IMR-90 (cell line): ENCODE measurements around the gene TAL2.

Source experiments
- BHLHE40 ChIP-seq: fragments of 150-350 bp; IDR thresholded peaks from 2 replicates; pipeline ENCODE4 v1.6.1; 2016; ENCODE audit warnings: mild to moderate bottlenecking, low read depth, low read length
- CEBPB ChIP-seq: IDR thresholded peaks from 2 replicates; pipeline ENCODE4 v1.6.1; 2012; ENCODE audit warnings: low read depth, low read length, improper control_type of control experiment
- CTCF ChIP-seq: conservative IDR thresholded peaks from 2 replicates; pipeline ENCODE4 v1.5.1; 2012; ENCODE audit warnings: mild to moderate bottlenecking, low read depth, low read length, improper control_type of control experiment
- MAFK ChIP-seq: IDR thresholded peaks from 2 replicates; pipeline ENCODE4 v1.6.1; 2012; ENCODE audit warnings: low read depth, low read length, improper control_type of control experiment
- POLR2A ChIP-seq: IDR thresholded peaks from 2 replicates; pipeline ENCODE4 v1.6.1; 2012; ENCODE audit warnings: mild to moderate bottlenecking, low read depth, low read length
- RFX5 ChIP-seq: IDR thresholded peaks from 2 replicates; pipeline ENCODE4 v1.8.0; 2012; ENCODE audit warnings: low read depth, mild to moderate bottlenecking, low read length, moderate library complexity
- TF ChIP-seq, protein P1 (sequence below): fragments of 150-350 bp; IDR thresholded peaks from 2 replicates; pipeline ENCODE4 v1.6.1; 2016; ENCODE audit warnings: low read depth, mild to moderate bottlenecking, low read length, moderate library complexity, borderline replicate concordance

DNA sequence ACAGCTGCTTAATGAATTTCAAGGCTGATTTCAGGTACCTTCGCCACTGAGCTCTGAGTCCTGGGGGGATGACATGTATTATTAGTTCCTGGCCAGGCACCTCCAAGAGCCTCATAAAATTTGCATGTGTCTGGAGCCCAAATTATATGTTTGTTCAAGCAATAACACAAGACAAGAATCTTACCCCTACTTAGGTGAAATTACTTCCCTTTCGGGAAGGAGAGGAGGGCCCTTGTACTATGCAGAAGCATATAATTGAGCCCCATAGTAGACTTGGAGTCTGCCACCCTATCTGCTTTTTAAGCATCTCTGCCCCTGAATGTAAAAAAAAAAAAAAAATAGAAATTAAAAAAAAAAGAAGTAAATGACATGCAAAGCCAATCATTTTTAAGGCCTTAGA lies 19.1 kb downstream of the TAL2 start:
- TF ChIP-seq MAFK (no peak), CTCF (no peak), POLR2A (no peak), CEBPB (no peak), RFX5 (no peak), BHLHE40 (no peak)
- TF ChIP-seq, protein P1, sequence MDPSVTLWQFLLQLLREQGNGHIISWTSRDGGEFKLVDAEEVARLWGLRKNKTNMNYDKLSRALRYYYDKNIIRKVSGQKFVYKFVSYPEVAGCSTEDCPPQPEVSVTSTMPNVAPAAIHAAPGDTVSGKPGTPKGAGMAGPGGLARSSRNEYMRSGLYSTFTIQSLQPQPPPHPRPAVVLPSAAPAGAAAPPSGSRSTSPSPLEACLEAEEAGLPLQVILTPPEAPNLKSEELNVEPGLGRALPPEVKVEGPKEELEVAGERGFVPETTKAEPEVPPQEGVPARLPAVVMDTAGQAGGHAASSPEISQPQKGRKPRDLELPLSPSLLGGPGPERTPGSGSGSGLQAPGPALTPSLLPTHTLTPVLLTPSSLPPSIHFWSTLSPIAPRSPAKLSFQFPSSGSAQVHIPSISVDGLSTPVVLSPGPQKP: no peak
